HepG2 (cell line): Measurements from ENCODE around the gene GAL3ST2. TPM values are rescaled to one million over a fixed set of nuclear protein-coding genes. Genes with fewer than 3 reads are reported as not detected.
A peak's percentile ranks its signal among the peaks of the same experiment; 100 is the strongest.

Experiments used
- AHDC1 ChIP-seq: sonication (generic); formaldehyde crosslinking; IDR thresholded peaks from 2 replicates; pipeline ENCODE4 v1.5.1; 2020; ENCODE audit warnings: mild to moderate bottlenecking, missing genetic modification reagents, borderline replicate concordance
- FOXJ3 ChIP-seq: sonication (generic); formaldehyde crosslinking; IDR thresholded peaks from 2 replicates; pipeline ENCODE4 v1.4.0; 2020; ENCODE audit warnings: missing genetic modification reagents, mild to moderate bottlenecking, borderline replicate concordance
- NCOA5 ChIP-seq: sonication (generic); formaldehyde crosslinking; IDR thresholded peaks from 2 replicates; pipeline ENCODE4 v1.4.0; 2020; ENCODE audit warnings: missing genetic modification reagents
- NR0B2 ChIP-seq: sonication (generic); formaldehyde crosslinking; IDR thresholded peaks from 2 replicates; pipeline ENCODE4 v1.4.0; 2020; ENCODE audit warnings: mild to moderate bottlenecking, missing genetic modification reagents
- POLR2G ChIP-seq: fragments of 200-400 bp; formaldehyde crosslinking; IDR thresholded peaks from 2 replicates; pipeline ENCODE4 v1.6.1; 2018; ENCODE audit warnings: mild to moderate bottlenecking, low read depth, low read length, moderate library complexity
- RCOR2 ChIP-seq: IDR thresholded peaks from 2 replicates; pipeline ENCODE4 v1.6.1; 2016; ENCODE audit warnings: missing biosample characterization, missing genetic modification reagents
- SRSF4 ChIP-seq: fragments of 200-400 bp; formaldehyde crosslinking; IDR thresholded peaks from one replicate; pipeline ENCODE4 v1.6.1; 2018; ENCODE audit warnings: mild to moderate bottlenecking, low read depth, low read length, moderate library complexity; ENCODE audit not compliant: poor library complexity, severe bottlenecking
- STAG1 ChIP-seq: sonication (generic); formaldehyde crosslinking; IDR thresholded peaks from 2 replicates; pipeline ENCODE4 v1.4.0; 2020; ENCODE audit warnings: missing genetic modification reagents
- ZBTB8A ChIP-seq: sonication (generic); formaldehyde crosslinking; IDR thresholded peaks from 2 replicates; pipeline ENCODE4 v1.4.0; 2020; ENCODE audit warnings: mild to moderate bottlenecking, low read depth, missing genetic modification reagents, borderline replicate concordance
- ZFP90 ChIP-seq: sonication (generic); formaldehyde crosslinking; IDR thresholded peaks from 2 replicates; pipeline ENCODE4 v1.8.0; 2022; ENCODE audit warnings: missing genetic modification reagents, mild to moderate bottlenecking, inconsistent platforms, borderline replicate concordance
- ZKSCAN5 ChIP-seq: sonication (generic); formaldehyde crosslinking; IDR thresholded peaks from 2 replicates; pipeline ENCODE4 v1.5.1; 2020; ENCODE audit warnings: mild to moderate bottlenecking, missing genetic modification reagents
- ZNF44 ChIP-seq: sonication (generic); formaldehyde crosslinking; IDR thresholded peaks from 2 replicates; pipeline ENCODE4 v1.5.1; 2020; ENCODE audit warnings: mild to moderate bottlenecking, missing genetic modification reagents
- ZNF563 ChIP-seq: sonication (generic); formaldehyde crosslinking; IDR thresholded peaks from 2 replicates; pipeline ENCODE4 v1.8.0; 2022; ENCODE audit warnings: mild to moderate bottlenecking, moderate library complexity, missing genetic modification reagents
- ZNF597 ChIP-seq: sonication (generic); formaldehyde crosslinking; IDR thresholded peaks from 2 replicates; pipeline ENCODE4 v1.5.0; 2020; ENCODE audit warnings: missing genetic modification reagents
- ZNF687 ChIP-seq: sonication (generic); formaldehyde crosslinking; IDR thresholded peaks from 2 replicates; pipeline ENCODE4 v1.5.1; 2020; ENCODE audit warnings: mild to moderate bottlenecking, missing genetic modification reagents, moderate library complexity
- ZNF780A ChIP-seq: sonication (generic); formaldehyde crosslinking; IDR thresholded peaks from 2 replicates; pipeline ENCODE4 v1.8.0; 2022; ENCODE audit warnings: mild to moderate bottlenecking, missing genetic modification reagents, moderate library complexity
- ZSCAN25 ChIP-seq: sonication (generic); formaldehyde crosslinking; IDR thresholded peaks from 2 replicates; pipeline ENCODE4 v1.8.0; 2022; ENCODE audit warnings: mild to moderate bottlenecking, missing genetic modification reagents
- polyA plus RNA-seq, 8 experiments: library from polyadenylated mRNA; depleted of rRNA in 3 of 8; stranded (reverse) in 7 of 8; unstranded in 1 of 8; fragments of >200 nt; fragmentation: Illumina TruSeq in 4 of 8; extraction: Trizol in 4 of 8; gene quantifications; 2 replicates each; pipeline versions ENCODE4 v1.2.1 to v1.2.3, GENCODE V29; 2011 to 2016; ENCODE audit warnings: low read depth in 4 of 8, missing spikeins in 1 of 8, mixed read lengths in 1 of 8; ENCODE audit not compliant: insufficient read depth in 1 of 8
- total RNA-seq, 5 experiments: library from RNA; depleted of rRNA; stranded (reverse); fragments of >200 nt; fragmentation: Illumina TruSeq; extraction: Trizol; gene quantifications; 2 replicates each; pipeline ENCODE4 v1.2.3, GENCODE V29; 2016; ENCODE audit warnings: low read depth in 1 of 5

GAL3ST2 gene
- total and polyA plus RNA-seq, 2 of the 13 experiments (the other 11 are each of a cell fraction or from before 2014, with no cell fraction given): 0.17 to 0.20 TPM

GRCh38 chr2:241770185-241770935 lies 6.3 kb upstream of the GAL3ST2 start (continued):
- peak; percentile 76 for TF ChIP-seq AHDC1 (CRISPR knock-in tag)
- peak; percentile 52 for TF ChIP-seq STAG1 (CRISPR knock-in tag)
- TF ChIP-seq NR0B2 (CRISPR knock-in tag): peak; percentile 90
- TF ChIP-seq ZNF687 (CRISPR knock-in tag): peak; percentile 94
- no peak for TF ChIP-seq ZNF597 (CRISPR knock-in tag)
- no peak for TF ChIP-seq ZBTB8A (CRISPR knock-in tag)
- peak; percentile 72; the same call in 1 of the 2 replicates for TF ChIP-seq FOXJ3
- TF ChIP-seq POLR2G: peak; percentile 98
- TF ChIP-seq ZSCAN25: peak; percentile 96
- TF ChIP-seq NCOA5 (CRISPR knock-in tag): no peak; the same call in 1 of the 2 replicates
- no peak; the same call in 1 of the 2 replicates for TF ChIP-seq ZNF44
- peak; percentile 75 for TF ChIP-seq RCOR2 (CRISPR knock-in tag)
- no peak for TF ChIP-seq ZKSCAN5
- TF ChIP-seq ZFP90 (CRISPR knock-in tag): peak; percentile 98
- no peak for TF ChIP-seq ZNF780A (CRISPR knock-in tag)
- peak; percentile 92 for TF ChIP-seq ZNF563 (CRISPR knock-in tag)
- peak; percentile 8 for TF ChIP-seq SRSF4
